ENCODE results near the gene OST4. TPM values are rescaled to one million over a fixed set of nuclear protein-coding genes. Genes with fewer than 3 reads are reported as not detected.

Gene OST4
- total and polyA plus RNA-seq, 9 donors = 201 to 588 (median 279) TPM

DNA sequence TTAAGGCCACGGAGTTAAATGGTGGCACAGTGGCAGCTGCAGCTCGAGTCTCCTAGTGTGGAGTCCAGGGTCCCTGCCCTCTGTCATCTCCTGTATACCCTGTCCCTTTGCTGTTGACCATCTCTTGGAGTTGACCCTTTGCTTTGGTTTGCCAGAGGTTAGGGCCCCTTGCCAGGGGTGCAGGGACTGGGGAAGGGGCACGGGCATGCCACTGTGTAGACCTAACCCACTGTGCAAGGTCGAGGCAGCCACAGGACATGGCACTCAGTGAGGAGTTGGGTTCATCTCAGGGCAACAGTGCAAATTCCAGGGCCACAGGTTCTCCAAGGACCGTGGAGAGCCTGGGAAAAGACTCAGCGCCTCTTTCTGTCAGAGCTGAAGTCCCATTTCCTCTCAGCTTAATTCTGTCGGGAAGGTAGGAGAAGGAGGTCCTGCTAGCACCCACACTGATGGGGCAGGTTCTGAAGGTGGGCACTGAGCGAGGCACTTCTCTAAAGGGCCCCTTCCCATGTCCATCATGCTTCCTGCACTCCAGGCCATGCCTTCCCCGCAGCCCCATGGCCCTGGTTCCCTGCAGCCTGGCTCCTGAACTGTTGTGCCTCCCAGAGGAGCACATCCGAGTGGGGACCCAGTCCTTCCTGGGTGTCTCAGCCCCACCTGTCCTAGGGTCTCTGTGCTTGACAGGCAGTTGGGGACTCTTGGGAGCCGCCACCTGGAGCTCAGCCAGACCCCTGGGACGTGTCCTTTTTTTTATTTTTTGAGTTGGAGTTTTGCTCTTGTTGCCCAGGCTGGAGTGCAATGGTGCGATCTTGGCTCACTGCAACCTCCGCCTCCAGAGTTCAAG lies 17.9 kb upstream of the OST4 start:
- no peak overlapping the region for H3K4me3 ChIP-seq
- no peak for TF ChIP-seq POLR2A (IDR thresholded peaks at IDR 0.05)
- no peak for TF ChIP-seq EP300 (IDR thresholded peaks at IDR 0.05)
- TF ChIP-seq, protein P1, sequence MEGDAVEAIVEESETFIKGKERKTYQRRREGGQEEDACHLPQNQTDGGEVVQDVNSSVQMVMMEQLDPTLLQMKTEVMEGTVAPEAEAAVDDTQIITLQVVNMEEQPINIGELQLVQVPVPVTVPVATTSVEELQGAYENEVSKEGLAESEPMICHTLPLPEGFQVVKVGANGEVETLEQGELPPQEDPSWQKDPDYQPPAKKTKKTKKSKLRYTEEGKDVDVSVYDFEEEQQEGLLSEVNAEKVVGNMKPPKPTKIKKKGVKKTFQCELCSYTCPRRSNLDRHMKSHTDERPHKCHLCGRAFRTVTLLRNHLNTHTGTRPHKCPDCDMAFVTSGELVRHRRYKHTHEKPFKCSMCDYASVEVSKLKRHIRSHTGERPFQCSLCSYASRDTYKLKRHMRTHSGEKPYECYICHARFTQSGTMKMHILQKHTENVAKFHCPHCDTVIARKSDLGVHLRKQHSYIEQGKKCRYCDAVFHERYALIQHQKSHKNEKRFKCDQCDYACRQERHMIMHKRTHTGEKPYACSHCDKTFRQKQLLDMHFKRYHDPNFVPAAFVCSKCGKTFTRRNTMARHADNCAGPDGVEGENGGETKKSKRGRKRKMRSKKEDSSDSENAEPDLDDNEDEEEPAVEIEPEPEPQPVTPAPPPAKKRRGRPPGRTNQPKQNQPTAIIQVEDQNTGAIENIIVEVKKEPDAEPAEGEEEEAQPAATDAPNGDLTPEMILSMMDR (IDR thresholded peaks at IDR 0.05) = no peak
- H3K27me3 ChIP-seq = no peaks in the 10 kb centered on the region
- H3K4me1 ChIP-seq (ENCODE audit: insufficient read depth) = peaks cover 3% of the 10 kb centered on the region
- H3K36me3 ChIP-seq = no peaks in the 10 kb centered on the region
- DNase-seq = peak in 1 of 5 donors; percentile 19
- no peak overlapping the region for H3K27ac ChIP-seq
- 87 to 92% (median 88%) methylated on average over 14 of the region's 14 CpGs for WGBS, 3 donors
- no peaks in the 10 kb centered on the region for H3K9me3 ChIP-seq
- intact Hi-C loops (cut with DNase I) = loop anchor here (5.0 to 10.0 kb wide), 4 partner anchors 37 to 115 kb away; partner anchors contain the start of genes AGBL5 (in 2 of the 4), MAPRE3 (in 2 of the 4) and TMEM214 (in 2 of the 4)

DNA sequence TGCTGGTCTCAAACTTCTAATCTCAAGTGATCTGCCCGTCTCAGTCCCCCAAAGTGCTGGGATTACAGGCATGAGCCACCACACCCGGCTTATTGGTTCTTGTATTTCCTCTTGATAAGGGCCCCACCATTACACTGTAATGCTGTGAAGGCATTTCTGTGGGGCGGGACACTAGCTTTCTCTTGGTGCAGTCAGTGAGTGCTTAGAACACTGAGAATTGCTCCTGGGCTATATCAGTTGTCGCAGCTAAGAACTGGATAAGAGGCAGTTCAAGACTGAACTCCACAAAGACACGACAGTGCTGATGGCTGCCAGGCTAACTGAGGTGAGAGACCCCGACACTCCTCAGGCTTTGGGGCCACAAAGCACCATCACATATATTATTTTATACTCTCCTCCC lies 17.2 kb upstream of the OST4 start:
- TF ChIP-seq POLR2A (IDR thresholded peaks at IDR 0.05) = no peak
- Histone ChIP-seq H3K4me1 (ENCODE audit: insufficient read depth) (peaks cover 3% of the 10 kb centered on the region), H3K27ac (no peak overlapping the region), H3K4me3 (no peak overlapping the region), H3K9me3 (no peaks in the 10 kb centered on the region), H3K36me3 (no peaks in the 10 kb centered on the region), H3K27me3 (no peaks in the 10 kb centered on the region)
- WGBS, 3 donors = 92 to 94% (median 93%) methylated on average over 6 of the region's 6 CpGs
- DNase-seq = peak in 1 of 5 donors; percentile 10
- intact Hi-C loops (cut with DNase I) = loop anchor here (5.0 to 10.0 kb wide), 4 partner anchors 36 to 114 kb away; partner anchors contain the start of genes AGBL5 (in 2 of the 4), MAPRE3 (in 2 of the 4) and TMEM214 (in 2 of the 4)

DNA sequence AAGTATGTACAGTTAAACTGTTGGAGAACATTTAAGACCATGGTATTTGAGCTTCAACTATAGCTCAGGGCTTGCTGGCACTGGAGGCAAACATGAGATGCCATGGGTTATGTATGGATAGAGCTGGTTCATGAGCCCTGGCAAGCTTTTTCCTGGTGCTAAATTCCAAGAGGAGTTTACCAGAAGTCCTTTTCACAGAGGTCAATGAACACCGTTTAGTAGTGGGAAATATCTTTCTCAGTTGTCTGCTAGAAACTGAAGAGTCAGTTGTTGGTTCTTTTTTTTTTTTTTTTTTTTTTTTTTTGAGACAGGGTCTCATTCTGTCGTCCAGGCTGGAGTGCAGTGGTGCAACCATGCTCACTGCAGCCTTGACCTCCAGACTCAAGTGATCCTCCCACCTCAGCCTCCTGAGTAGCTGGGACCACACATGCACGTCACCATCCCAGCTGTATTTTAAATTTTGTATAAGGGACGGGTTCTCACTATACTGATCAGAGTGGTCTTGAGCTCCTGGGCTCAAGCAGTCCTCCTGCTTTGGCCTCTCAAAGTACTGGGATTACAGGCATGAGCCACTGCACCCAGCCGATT lies 16.5 kb upstream of the OST4 start:
- Histone ChIP-seq H3K4me1 (ENCODE audit: insufficient read depth) (peaks cover 3% of the 10 kb centered on the region), H3K36me3 (no peaks in the 10 kb centered on the region), H3K27ac (no peak overlapping the region), H3K27me3 (no peaks in the 10 kb centered on the region), H3K4me3 (no peak overlapping the region), H3K9me3 (no peaks in the 10 kb centered on the region)
- no peak for TF ChIP-seq EP300 (IDR thresholded peaks at IDR 0.05)
- TF ChIP-seq, protein P1 (IDR thresholded peaks at IDR 0.05) = no peak
- TF ChIP-seq POLR2A (IDR thresholded peaks at IDR 0.05) = no peak
- no peak for DNase-seq
- 67 to 75% (median 71%) methylated on average over 5 of the region's 5 CpGs for WGBS, 3 donors
- intact Hi-C loops (cut with DNase I) = loop anchor here (2.0 to 10.0 kb wide), 5 partner anchors 36 to 125 kb away; partner anchors contain the start of genes AGBL5 (in 2 of the 4), MAPRE3 (in 2 of the 4) and TMEM214 (in 2 of the 4)

DNA sequence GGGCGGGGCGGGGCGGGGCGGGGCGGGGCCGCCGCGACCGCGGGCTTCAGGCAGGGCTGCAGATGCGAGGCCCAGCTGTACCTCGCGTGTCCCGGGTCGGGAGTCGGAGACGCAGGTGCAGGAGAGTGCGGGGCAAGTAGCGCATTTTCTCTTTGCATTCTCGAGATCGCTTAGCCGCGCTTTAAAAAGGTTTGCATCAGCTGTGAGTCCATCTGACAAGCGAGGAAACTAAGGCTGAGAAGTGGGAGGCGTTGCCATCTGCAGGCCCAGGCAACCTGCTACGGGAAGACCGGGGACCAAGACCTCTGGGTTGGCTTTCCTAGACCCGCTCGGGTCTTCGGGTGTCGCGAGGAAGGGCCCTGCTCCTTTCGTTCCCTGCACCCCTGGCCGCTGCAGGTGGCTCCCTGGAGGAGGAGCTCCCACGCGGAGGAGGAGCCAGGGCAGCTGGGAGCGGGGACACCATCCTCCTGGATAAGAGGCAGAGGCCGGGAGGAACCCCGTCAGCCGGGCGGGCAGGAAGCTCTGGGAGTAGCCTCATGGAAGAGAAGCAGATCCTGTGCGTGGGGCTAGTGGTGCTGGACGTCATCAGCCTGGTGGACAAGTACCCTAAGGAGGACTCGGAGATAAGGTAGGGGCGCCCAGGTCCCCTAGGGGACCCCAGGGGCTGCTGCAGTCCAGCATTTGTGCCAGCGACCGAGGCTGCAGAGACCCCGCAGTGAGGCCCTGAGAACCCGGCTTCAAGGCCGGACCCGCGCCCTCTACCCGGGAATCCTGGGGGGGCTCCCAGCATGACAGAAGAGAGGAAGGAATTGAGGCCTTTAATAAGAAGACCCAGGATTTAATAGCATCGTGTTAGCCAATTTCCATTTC lies 15.5 kb upstream of the OST4 start, which contains the start of gene KHK:
Gene KHK (plus strand): TSS at position 49 of the 870 bp plus-strand sequence. CDS start 488 bp downstream, at position 537.
- Histone ChIP-seq H3K27me3 (no peaks in the 10 kb centered on the region), H3K4me1 (ENCODE audit: insufficient read depth) (peaks cover 3% of the 10 kb centered on the region), H3K27ac (peak within 1 kb of the TSS; percentile 59 to 70), H3K36me3 (no peaks in the 10 kb centered on the region), H3K4me3 (peak within 1 kb of the TSS; percentile 61), H3K9me3 (no peaks in the 10 kb centered on the region)
- 11 to 12% (median 11%) methylated on average over 42 to 54 of the region's 54 CpGs for WGBS, 3 donors
- TF ChIP-seq, protein P1 (IDR thresholded peaks at IDR 0.05) = no peak
- TF ChIP-seq POLR2A (IDR thresholded peaks at IDR 0.05) (no peak), EP300 (IDR thresholded peaks at IDR 0.05) (no peak)
- intact Hi-C loops (cut with DNase I) = loop anchor here (2.0 to 10.0 kb wide), 5 partner anchors 35 to 124 kb away; partner anchors contain the start of genes AGBL5 (in 2 of the 4), MAPRE3 (in 2 of the 4) and TMEM214 (in 2 of the 4)
- peak; percentile 54 to 73 (median 67) for DNase-seq
